Panc1 (cell line): ENCODE data around the gene OLFML3. TPM values are rescaled to one million over a fixed set of nuclear protein-coding genes. Genes with fewer than 3 reads are reported as not detected.

ENCODE experiments used
- ATAC-seq: fragments of 200-7000 bp; cut with Tn5 transposase; 2 replicates; pipeline ENCODE4 v1.9.1; 2020; ENCODE audit warnings: mild to moderate bottlenecking, moderate library complexity
- BruUV-seq: library from RNA; stranded (reverse); fragments of 400-500 nt; replicated peaks from 2 replicates; lab custom pipeline; 2021; lab: Mats Ljungman, UMichigan
- CTCF ChIA-PET: fragments of 300-600 bp; sonication (Branson Sonifier 250); formaldehyde crosslinking; loops from one replicate; lab custom pipeline; 2022; ENCODE audit warnings: antibody characterized with exemption; lab: Charles Lee
- POLR2A ChIA-PET: fragments of 300-600 bp; sonication (Branson Sonifier 250); formaldehyde crosslinking; loops from one replicate; lab custom pipeline; 2022; ENCODE audit warnings: antibody characterized with exemption; lab: Charles Lee
- DNase-seq: peaks from one replicate; pipeline ENCODE4 v3.0.0-alpha.2; 2010; ENCODE audit warnings: low read depth, low spot score
- H3K27ac ChIP-seq: 2 replicates; pipeline ENCODE4 v1.5.1; 2011; ENCODE audit warnings: mild to moderate bottlenecking, low read length, inconsistent platforms
- H3K27me3 ChIP-seq: fragments of 200-500 bp; sonication (Bioruptor generic); 2 replicates; pipeline ENCODE4 v1.6.0; 2014; ENCODE audit warnings: low read length, inconsistent platforms; ENCODE audit not compliant: control insufficient read depth, insufficient read depth
- H3K36me3 ChIP-seq: fragments of 200-500 bp; sonication (Bioruptor generic); 2 replicates; pipeline ENCODE4 v1.5.1; 2014; ENCODE audit warnings: inconsistent platforms, mild to moderate bottlenecking, low read length, moderate library complexity; ENCODE audit not compliant: control insufficient read depth, insufficient read depth
- H3K4me1 ChIP-seq: 2 replicates; pipeline ENCODE4 v1.5.1; 2011; ENCODE audit warnings: inconsistent platforms, mild to moderate bottlenecking, low read length, moderate library complexity; ENCODE audit not compliant: control insufficient read depth, insufficient read depth
- H3K4me3 ChIP-seq, 2 experiments: 2 replicates each; pipeline ENCODE4 v1.5.1; 2011 to 2012; ENCODE audit warnings: low read depth in 2 of 2, low read length in 2 of 2, mild to moderate bottlenecking in 2 of 2, inconsistent platforms in 1 of 2, moderate library complexity in 1 of 2
- H3K9me3 ChIP-seq: fragments of 200-500 bp; sonication (Bioruptor generic); 2 replicates; pipeline ENCODE4 v1.5.1; 2014; ENCODE audit warnings: low read depth, mild to moderate bottlenecking, inconsistent platforms, low read length, moderate library complexity; ENCODE audit not compliant: control insufficient read depth, insufficient read depth
- CTCF ChIP-seq: fragments of 450-650 bp; IDR thresholded peaks from 2 replicates; pipeline ENCODE4 v1.5.1; 2017; ENCODE audit warnings: mild to moderate bottlenecking
- POLR2AphosphoS5 ChIP-seq: IDR thresholded peaks from 2 replicates; pipeline ENCODE4 v1.6.1; 2012; ENCODE audit warnings: mild to moderate bottlenecking, low read depth, low read length, moderate library complexity
- SIN3A ChIP-seq: IDR thresholded peaks from 2 replicates; pipeline ENCODE4 v1.6.1; 2012; ENCODE audit warnings: low read depth, mild to moderate bottlenecking, low read length, moderate library complexity, borderline replicate concordance; ENCODE audit not compliant: insufficient read depth
- TCF7L2 ChIP-seq: IDR thresholded peaks from 2 replicates; pipeline ENCODE4 v1.6.1; 2011; ENCODE audit warnings: mild to moderate bottlenecking, low read depth, low read length, inconsistent platforms
- in situ Hi-C: cut with HindIII; loops from 2 replicates; pipeline ENCODE4 v1.10.0; 2016; ENCODE audit warnings: low sequenced_read_pairs, low pct_unique_long_range_greater_than_20kb
- intact Hi-C: fragments of 100-400 bp; cut with micrococcal nuclease; formaldehyde crosslinking; loops from one replicate; pipeline ENCODE4 v1.10.0; 2022; ENCODE audit not compliant: unreplicated experiment
- total RNA-seq: library from RNA; stranded (reverse); gene quantifications from one replicate; pipeline ENCODE4 v1.2.1, GENCODE V29; 2021; ENCODE audit not compliant: unreplicated experiment
- TF ChIP-seq, protein P1 (sequence below), 2 experiments: IDR thresholded peaks; 2 replicates each; pipeline ENCODE4 v1.6.1; 2011 to 2012; ENCODE audit warnings: low read depth in 2 of 2, control low read depth in 1 of 2, low read length in 1 of 2, mild to moderate bottlenecking in 1 of 2, moderate library complexity in 1 of 2; ENCODE audit not compliant: insufficient read depth in 1 of 2

Gene OLFML3
- total RNA-seq, 1 experiment from 2014 or later, result 0.15 TPM

DNA sequence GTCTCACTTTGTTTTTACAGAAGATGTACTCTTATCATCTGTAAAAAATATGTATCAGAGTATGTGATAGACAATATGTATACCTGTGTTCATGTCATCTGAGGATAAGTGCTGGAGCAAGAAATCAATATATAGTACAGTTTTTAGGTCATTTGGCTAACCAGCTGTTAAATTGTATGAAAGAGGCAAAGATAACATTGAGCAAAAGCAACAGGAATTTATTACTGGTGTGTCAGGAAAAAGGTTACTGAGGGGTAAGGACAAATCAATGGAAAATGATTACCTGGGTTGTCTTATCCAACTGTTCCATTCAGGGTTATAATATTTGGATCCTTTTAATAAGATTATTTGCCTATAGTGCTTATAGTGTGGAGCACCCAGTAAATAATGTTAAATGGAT lies 45.3 kb upstream of the OLFML3 start:
- DNase-seq (no peak), ATAC-seq (no peak)
- ChIA-PET POLR2A (interaction anchor here (0.6 kb wide), 1 partner anchor 72 kb away, joined by 3 read pairs; no protein-coding TSS in a partner anchor), CTCF (no interaction called here)
- no TSS peak for BruUV-seq
- in situ Hi-C loops, result no loop called here
- Histone ChIP-seq H3K4me1 (peaks cover 10% of the 10 kb centered on the region), H3K4me3 (no peak overlapping the region), H3K27ac (no peak overlapping the region), H3K9me3 (no peaks in the 10 kb centered on the region), H3K36me3 (peaks cover 3% of the 10 kb centered on the region; the same call in 1 of the 2 replicates), H3K27me3 (no peaks in the 10 kb centered on the region)
- TF ChIP-seq TCF7L2 (no peak), SIN3A (no peak), CTCF (no peak), POLR2AphosphoS5 (no peak)
- TF ChIP-seq, protein P1, sequence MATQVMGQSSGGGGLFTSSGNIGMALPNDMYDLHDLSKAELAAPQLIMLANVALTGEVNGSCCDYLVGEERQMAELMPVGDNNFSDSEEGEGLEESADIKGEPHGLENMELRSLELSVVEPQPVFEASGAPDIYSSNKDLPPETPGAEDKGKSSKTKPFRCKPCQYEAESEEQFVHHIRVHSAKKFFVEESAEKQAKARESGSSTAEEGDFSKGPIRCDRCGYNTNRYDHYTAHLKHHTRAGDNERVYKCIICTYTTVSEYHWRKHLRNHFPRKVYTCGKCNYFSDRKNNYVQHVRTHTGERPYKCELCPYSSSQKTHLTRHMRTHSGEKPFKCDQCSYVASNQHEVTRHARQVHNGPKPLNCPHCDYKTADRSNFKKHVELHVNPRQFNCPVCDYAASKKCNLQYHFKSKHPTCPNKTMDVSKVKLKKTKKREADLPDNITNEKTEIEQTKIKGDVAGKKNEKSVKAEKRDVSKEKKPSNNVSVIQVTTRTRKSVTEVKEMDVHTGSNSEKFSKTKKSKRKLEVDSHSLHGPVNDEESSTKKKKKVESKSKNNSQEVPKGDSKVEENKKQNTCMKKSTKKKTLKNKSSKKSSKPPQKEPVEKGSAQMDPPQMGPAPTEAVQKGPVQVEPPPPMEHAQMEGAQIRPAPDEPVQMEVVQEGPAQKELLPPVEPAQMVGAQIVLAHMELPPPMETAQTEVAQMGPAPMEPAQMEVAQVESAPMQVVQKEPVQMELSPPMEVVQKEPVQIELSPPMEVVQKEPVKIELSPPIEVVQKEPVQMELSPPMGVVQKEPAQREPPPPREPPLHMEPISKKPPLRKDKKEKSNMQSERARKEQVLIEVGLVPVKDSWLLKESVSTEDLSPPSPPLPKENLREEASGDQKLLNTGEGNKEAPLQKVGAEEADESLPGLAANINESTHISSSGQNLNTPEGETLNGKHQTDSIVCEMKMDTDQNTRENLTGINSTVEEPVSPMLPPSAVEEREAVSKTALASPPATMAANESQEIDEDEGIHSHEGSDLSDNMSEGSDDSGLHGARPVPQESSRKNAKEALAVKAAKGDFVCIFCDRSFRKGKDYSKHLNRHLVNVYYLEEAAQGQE (IDR thresholded peaks at IDR 0.05; ENCODE audit: insufficient read depth in 1 of 2, low read depth in 2 of 2, low read length in 1 of 2), result no peak
- intact Hi-C loops, result no loop called here

DNA sequence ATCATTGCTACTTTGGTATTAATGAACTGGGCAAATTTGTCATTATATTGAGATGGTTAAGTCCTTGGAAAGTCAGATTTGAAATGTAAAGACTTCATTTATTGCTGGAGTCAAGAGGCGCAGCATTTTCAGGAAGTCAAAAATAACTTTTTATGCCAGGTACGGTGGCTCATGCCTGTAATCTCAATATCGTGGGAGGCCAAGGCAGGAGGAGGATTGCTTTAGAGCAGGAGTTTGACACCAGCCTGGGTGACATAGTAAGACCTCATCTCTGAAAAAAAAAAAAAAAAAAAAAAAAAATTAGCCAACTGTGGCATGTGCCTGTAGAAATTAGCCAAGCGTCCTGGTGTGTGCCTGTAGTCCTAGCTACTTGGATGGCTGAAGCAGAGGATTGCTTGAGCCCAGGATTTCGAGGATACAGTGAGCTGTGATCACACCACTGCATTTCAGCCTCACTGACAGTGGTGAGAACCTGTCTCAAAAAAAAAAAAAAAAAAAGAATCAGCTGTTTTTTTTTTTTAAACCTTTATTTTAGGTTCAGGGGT lies 44.7 kb upstream of the OLFML3 start:
- ChIA-PET POLR2A (no interaction called here), CTCF (no interaction called here)
- Histone ChIP-seq H3K27me3 (no peaks in the 10 kb centered on the region), H3K9me3 (no peaks in the 10 kb centered on the region), H3K4me3 (no peak overlapping the region), H3K36me3 (peaks cover 3% of the 10 kb centered on the region; the same call in 1 of the 2 replicates), H3K27ac (no peak overlapping the region), H3K4me1 (peaks cover 10% of the 10 kb centered on the region)
- in situ Hi-C loops, result no loop called here
- DNase-seq (no peak), ATAC-seq (no peak)
- BruUV-seq, result no TSS peak
- intact Hi-C loops, result no loop called here
- TF ChIP-seq CTCF (no peak), POLR2AphosphoS5 (no peak), TCF7L2 (no peak), SIN3A (no peak)
- TF ChIP-seq, protein P1 (IDR thresholded peaks at IDR 0.05; ENCODE audit: insufficient read depth in 1 of 2, low read depth in 2 of 2, low read length in 1 of 2), result no peak
